Hepatocyte (in vitro differentiated cells): Measurements from ENCODE around the gene LY86. TPM values are rescaled to one million over a fixed set of nuclear protein-coding genes. Genes with fewer than 3 reads are reported as not detected.

Experiments used
- DNase-seq: peaks from one replicate; pipeline ENCODE4 v3.0.0-alpha.2; 2016; ENCODE audit warnings: low spot score
- H2AFZ ChIP-seq: fragments of 200-600 bp; sonication (generic); 2 replicates; pipeline ENCODE4 v1.6.0; 2016; ENCODE audit warnings: antibody characterized with exemption, mild to moderate bottlenecking
- H3K27ac ChIP-seq: fragments of 200-600 bp; sonication (generic); 2 replicates; pipeline ENCODE4 v1.5.1; 2016; ENCODE audit warnings: mild to moderate bottlenecking
- H3K27me3 ChIP-seq: fragments of 200-600 bp; sonication (generic); 2 replicates; pipeline ENCODE4 v1.6.1; 2016
- H3K36me3 ChIP-seq: fragments of 200-600 bp; sonication (generic); replicated peaks from 2 replicates; pipeline ENCODE4 v1.5.1; 2016; ENCODE audit warnings: low read depth; ENCODE audit not compliant: insufficient read depth
- H3K4me1 ChIP-seq: fragments of 200-600 bp; sonication (generic); 2 replicates; pipeline ENCODE4 v1.5.1; 2016; ENCODE audit warnings: mild to moderate bottlenecking, moderate library complexity; ENCODE audit not compliant: insufficient read depth
- H3K4me2 ChIP-seq: fragments of 200-600 bp; sonication (generic); 2 replicates; pipeline ENCODE4 v1.6.0; 2016
- H3K4me3 ChIP-seq: fragments of 200-600 bp; sonication (generic); 2 replicates; pipeline ENCODE4 v1.5.1; 2016; ENCODE audit warnings: mild to moderate bottlenecking
- H3K79me2 ChIP-seq: fragments of 200-600 bp; sonication (generic); 2 replicates; pipeline ENCODE4 v1.6.0; 2017; ENCODE audit warnings: mild to moderate bottlenecking
- H3K9me2 ChIP-seq: fragments of 200-600 bp; sonication (generic); replicated peaks from 2 replicates; pipeline ENCODE4 v1.6.0; 2017; ENCODE audit warnings: mild to moderate bottlenecking; ENCODE audit not compliant: insufficient read depth
- H3K9me3 ChIP-seq: fragments of 200-600 bp; sonication (generic); 2 replicates; pipeline ENCODE4 v1.5.1; 2016; ENCODE audit warnings: low read depth, mild to moderate bottlenecking
- H4K20me1 ChIP-seq: fragments of 200-600 bp; sonication (generic); 2 replicates; pipeline ENCODE4 v1.6.0; 2016; ENCODE audit warnings: mild to moderate bottlenecking; ENCODE audit not compliant: insufficient read depth, poor library complexity, severe bottlenecking
- EZH2 ChIP-seq: fragments of 200-600 bp; sonication (generic); IDR thresholded peaks from 2 replicates; pipeline ENCODE4 v1.6.1; 2016; ENCODE audit warnings: antibody characterized with exemption, mild to moderate bottlenecking, borderline replicate concordance
- EZH2phosphoT487 ChIP-seq: fragments of 200-600 bp; sonication (generic); IDR thresholded peaks from one replicate; pipeline ENCODE4 v1.6.1; 2018; ENCODE audit warnings: antibody characterized with exemption, mild to moderate bottlenecking, low read depth, moderate library complexity; ENCODE audit not compliant: unreplicated experiment, severe bottlenecking
- WGBS: methylation state at CpG from one replicate; pipeline ENCODE4 v1.1.6; 2016; ENCODE audit warnings: low lambda C conversion rate; ENCODE audit errors: missing lambda C conversion rate; 5-methylcytosine and 5-hydroxymethylcytosine counted together
- polyA plus RNA-seq: library from polyadenylated mRNA; unstranded; fragments of >200 nt; fragmentation: Nextera tagmentation; extraction: Ambion mirVana; gene quantifications from 2 replicates; pipeline ENCODE4 v1.2.1, GENCODE V29; 2016
- total RNA-seq: library from RNA; depleted of rRNA; stranded (reverse); fragments of >200 nt; gene quantifications from 2 replicates; pipeline ENCODE4 v1.2.3, GENCODE V29; 2014
- TF ChIP-seq, protein P1 (sequence below): fragments of 200-600 bp; sonication (generic); IDR thresholded peaks from 2 replicates; pipeline ENCODE4 v1.5.1; 2016; ENCODE audit warnings: antibody characterized with exemption, mild to moderate bottlenecking; ENCODE audit not compliant: poor library complexity

LY86 gene
- total and polyA plus RNA-seq, 2 experiments from 2014 or later = 0.27 to 0.82 TPM

GRCh38 chr6:6656287-6656686, 67.8 kb downstream of the LY86 start:
- no peaks in the 10 kb centered on the region for H4K20me1 ChIP-seq
- H3K9me3 ChIP-seq = no peaks in the 10 kb centered on the region
- H3K36me3 ChIP-seq = no peaks in the 10 kb centered on the region
- 62% methylated on average over 3 of the region's 3 CpGs for WGBS
- no peak for DNase-seq
- TF ChIP-seq EZH2phosphoT487 (no peak), EZH2 (no peak)
- TF ChIP-seq, protein P1, sequence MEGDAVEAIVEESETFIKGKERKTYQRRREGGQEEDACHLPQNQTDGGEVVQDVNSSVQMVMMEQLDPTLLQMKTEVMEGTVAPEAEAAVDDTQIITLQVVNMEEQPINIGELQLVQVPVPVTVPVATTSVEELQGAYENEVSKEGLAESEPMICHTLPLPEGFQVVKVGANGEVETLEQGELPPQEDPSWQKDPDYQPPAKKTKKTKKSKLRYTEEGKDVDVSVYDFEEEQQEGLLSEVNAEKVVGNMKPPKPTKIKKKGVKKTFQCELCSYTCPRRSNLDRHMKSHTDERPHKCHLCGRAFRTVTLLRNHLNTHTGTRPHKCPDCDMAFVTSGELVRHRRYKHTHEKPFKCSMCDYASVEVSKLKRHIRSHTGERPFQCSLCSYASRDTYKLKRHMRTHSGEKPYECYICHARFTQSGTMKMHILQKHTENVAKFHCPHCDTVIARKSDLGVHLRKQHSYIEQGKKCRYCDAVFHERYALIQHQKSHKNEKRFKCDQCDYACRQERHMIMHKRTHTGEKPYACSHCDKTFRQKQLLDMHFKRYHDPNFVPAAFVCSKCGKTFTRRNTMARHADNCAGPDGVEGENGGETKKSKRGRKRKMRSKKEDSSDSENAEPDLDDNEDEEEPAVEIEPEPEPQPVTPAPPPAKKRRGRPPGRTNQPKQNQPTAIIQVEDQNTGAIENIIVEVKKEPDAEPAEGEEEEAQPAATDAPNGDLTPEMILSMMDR = no peak
- H3K4me2 ChIP-seq = no peak overlapping the region
- H3K27ac ChIP-seq = no peak overlapping the region
- H3K79me2 ChIP-seq = no peaks in the 10 kb centered on the region
- no peaks in the 10 kb centered on the region for H3K27me3 ChIP-seq
- H3K4me3 ChIP-seq = no peak overlapping the region
- H3K4me1 ChIP-seq = no peaks in the 10 kb centered on the region
- no peak overlapping the region for H2AFZ ChIP-seq
- H3K9me2 ChIP-seq = no peaks in the 10 kb centered on the region

DNA sequence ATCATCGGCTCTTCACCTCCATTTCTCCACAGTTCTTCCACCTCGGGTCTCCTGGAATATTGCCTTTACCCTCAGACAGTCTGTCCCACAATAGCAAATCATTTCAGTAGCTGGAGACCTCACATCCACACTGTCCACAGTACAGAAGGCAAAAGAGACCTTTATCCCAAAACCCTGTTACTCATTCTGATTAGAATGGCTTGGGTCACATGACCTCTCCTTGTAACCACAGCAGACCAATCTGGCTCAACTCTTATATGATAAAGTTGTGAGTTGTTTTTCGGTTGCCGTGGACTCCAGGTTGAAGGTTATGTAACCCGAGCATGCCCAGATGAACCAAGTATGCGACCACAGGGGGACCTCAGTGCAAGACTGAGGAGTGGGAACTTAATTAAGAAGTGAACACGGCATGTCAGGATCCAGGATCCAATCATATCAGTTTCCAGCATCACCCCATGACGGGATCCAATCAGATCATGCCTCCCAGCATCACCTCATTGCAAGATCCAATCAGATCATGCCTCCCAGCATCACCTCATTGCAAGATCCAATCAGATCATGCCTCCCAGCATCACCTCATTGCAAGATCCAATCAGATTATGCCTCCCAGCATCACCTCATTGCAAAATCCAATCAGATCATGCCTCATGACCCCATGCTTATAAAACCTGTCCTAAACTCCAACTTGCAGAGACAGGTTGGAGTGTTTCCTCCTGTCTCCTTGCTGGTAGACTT, 68.7 kb downstream of the LY86 start:
- H4K20me1 ChIP-seq = no peaks in the 10 kb centered on the region
- H3K36me3 ChIP-seq = no peaks in the 10 kb centered on the region
- 86% methylated on average over 8 of the region's 8 CpGs for WGBS
- H3K4me3 ChIP-seq = no peak overlapping the region
- no peaks in the 10 kb centered on the region for H3K9me3 ChIP-seq
- H3K27ac ChIP-seq = no peak overlapping the region
- DNase-seq = no peak
- H2AFZ ChIP-seq = no peak overlapping the region
- no peak overlapping the region for H3K4me2 ChIP-seq
- no peaks in the 10 kb centered on the region for H3K9me2 ChIP-seq
- no peaks in the 10 kb centered on the region for H3K4me1 ChIP-seq
- H3K79me2 ChIP-seq = no peaks in the 10 kb centered on the region
- no peaks in the 10 kb centered on the region for H3K27me3 ChIP-seq
- TF ChIP-seq, protein P1 = no peak
- no peak for TF ChIP-seq EZH2
- no peak for TF ChIP-seq EZH2phosphoT487

GRCh38 chr6:6657820-6658217, 69.3 kb downstream of the LY86 start:
- no peaks in the 10 kb centered on the region for H3K9me2 ChIP-seq
- H3K79me2 ChIP-seq = no peaks in the 10 kb centered on the region
- H3K36me3 ChIP-seq = no peaks in the 10 kb centered on the region
- 100% methylated on average over 1 of the region's 1 CpG for WGBS
- no peaks in the 10 kb centered on the region for H3K27me3 ChIP-seq
- H3K9me3 ChIP-seq = no peaks in the 10 kb centered on the region
- no peak for DNase-seq
- no peaks in the 10 kb centered on the region for H4K20me1 ChIP-seq
- H3K27ac ChIP-seq = no peak overlapping the region
- no peak overlapping the region for H3K4me3 ChIP-seq
- no peak overlapping the region for H2AFZ ChIP-seq
- no peak overlapping the region for H3K4me2 ChIP-seq
- no peaks in the 10 kb centered on the region for H3K4me1 ChIP-seq
- no peak for TF ChIP-seq EZH2phosphoT487
- TF ChIP-seq, protein P1 = no peak
- no peak for TF ChIP-seq EZH2
